Measurements from ENCODE around the gene IGFBP7.

The IGFBP7 gene

GRCh38 chr4:57098415-57098814 is 11.8 kb downstream of the IGFBP7 start:
- DNase-seq (ENCODE audit: low read depth in 1 of 2, low spot score in 1 of 2), result no peak

GRCh38 chr4:57097711-57098110 is 12.5 kb downstream of the IGFBP7 start:
- no peak for DNase-seq (ENCODE audit: low read depth in 1 of 2, low spot score in 1 of 2)

- DNase-seq (ENCODE audit: low read depth in 1 of 2, low spot score in 1 of 2), result no peak
These were observed 14.2 kb downstream of the IGFBP7 start for GRCh38 chr4:57095956-57096355.

- no peak for DNase-seq (ENCODE audit: low read depth in 1 of 2, low spot score in 1 of 2)
These were observed 14.9 kb downstream of the IGFBP7 start for GRCh38 chr4:57095245-57095644.

- no peak for DNase-seq (ENCODE audit: low read depth in 1 of 2, low spot score in 1 of 2)
These were observed 15.4 kb downstream of the IGFBP7 start for GRCh38 chr4:57094832-57095223.

- DNase-seq (ENCODE audit: low read depth in 1 of 2, low spot score in 1 of 2), result no peak
These were observed 16.0 kb downstream of the IGFBP7 start for GRCh38 chr4:57093845-57094831.

- DNase-seq (ENCODE audit: low read depth in 1 of 2, low spot score in 1 of 2), result no peak
These were observed 18.5 kb downstream of the IGFBP7 start for GRCh38 chr4:57091657-57092162.

- DNase-seq (ENCODE audit: low read depth in 1 of 2, low spot score in 1 of 2), result no peak
These were observed 20.1 kb downstream of the IGFBP7 start for GRCh38 chr4:57090079-57090478.

- no peak for DNase-seq (ENCODE audit: low read depth in 1 of 2, low spot score in 1 of 2)
These were observed 20.6 kb downstream of the IGFBP7 start for GRCh38 chr4:57089549-57089948.

- DNase-seq (ENCODE audit: low read depth in 1 of 2, low spot score in 1 of 2), result no peak
These were observed 24.0 kb downstream of the IGFBP7 start for GRCh38 chr4:57086031-57086723.

- no peak for DNase-seq (ENCODE audit: low read depth in 1 of 2, low spot score in 1 of 2)
These were observed 24.9 kb downstream of the IGFBP7 start for GRCh38 chr4:57085278-57085677.

- no peak for DNase-seq (ENCODE audit: low read depth in 1 of 2, low spot score in 1 of 2)
These were observed 25.8 kb downstream of the IGFBP7 start for GRCh38 chr4:57084360-57084759.

GRCh38 chr4:57083090-57083489 is 27.1 kb downstream of the IGFBP7 start:
- DNase-seq (ENCODE audit: low read depth in 1 of 2, low spot score in 1 of 2), result no peak

GRCh38 chr4:57081651-57082621 is 28.2 kb downstream of the IGFBP7 start:
- no peak for DNase-seq (ENCODE audit: low read depth in 1 of 2, low spot score in 1 of 2)

GRCh38 chr4:57080781-57081650 is 29.2 kb downstream of the IGFBP7 start:
- DNase-seq (ENCODE audit: low read depth in 1 of 2, low spot score in 1 of 2), result no peak

- DNase-seq (ENCODE audit: low read depth in 1 of 2, low spot score in 1 of 2), result no peak
These were observed 31.3 kb downstream of the IGFBP7 start for GRCh38 chr4:57078685-57079521.

- no peak for DNase-seq (ENCODE audit: low read depth in 1 of 2, low spot score in 1 of 2)
These were observed 32.4 kb downstream of the IGFBP7 start for GRCh38 chr4:57077550-57078343.

- DNase-seq (ENCODE audit: low read depth in 1 of 2, low spot score in 1 of 2), result no peak
These were observed 33.5 kb downstream of the IGFBP7 start for GRCh38 chr4:57076646-57077045.
